ENCODE measurements around the gene RILPL1. TPM values are rescaled to one million over a fixed set of nuclear protein-coding genes. Genes with fewer than 3 reads are reported as not detected.
"Not testable (repeated sequence)": the region's sequence is repeated elsewhere in the genome, so short reads cannot be mapped to it uniquely, and the experiment has no call there.

Gene RILPL1
- 9.7 TPM for polyA plus RNA-seq
- long read RNA-seq, donor 1, partial matches to known transcripts: 0 of 2 reads
- long read RNA-seq, donor 1, other reads (novel, unspliced or antisense): 0 of 2 reads
- long read RNA-seq, donor 2, partial matches to known transcripts: 69 of 75 reads
- long read RNA-seq, donor 2, other reads (novel, unspliced or antisense): 0 of 75 reads
- long read RNA-seq, donor 3: 0 reads
- long read RNA-seq, donor 4, partial matches to known transcripts: 0 of 1 reads
- long read RNA-seq, donor 4, other reads (novel, unspliced or antisense): 0 of 1 reads
- long read RNA-seq, donor 5, partial matches to known transcripts: 0 of 14 reads
- long read RNA-seq, donor 5, other reads (novel, unspliced or antisense): 9 of 14 reads
- long read RNA-seq, donor 6, partial matches to known transcripts: 0 of 4 reads
- long read RNA-seq, donor 6, other reads (novel, unspliced or antisense): 0 of 4 reads
- long read RNA-seq, donor 7, partial matches to known transcripts: 0 of 16 reads
- long read RNA-seq, donor 7, other reads (novel, unspliced or antisense): 11 of 16 reads
- long read RNA-seq, donor 8, partial matches to known transcripts: 0 of 4 reads
- long read RNA-seq, donor 8, other reads (novel, unspliced or antisense): 0 of 4 reads
- long read RNA-seq, donor 9, partial matches to known transcripts: 0 of 5 reads
- long read RNA-seq, donor 9, other reads (novel, unspliced or antisense): 0 of 5 reads
- long read RNA-seq, donor 10, partial matches to known transcripts: 0 of 2 reads
- long read RNA-seq, donor 10, other reads (novel, unspliced or antisense): 0 of 2 reads
- long read RNA-seq, donor 11, partial matches to known transcripts: 0 of 4 reads
- long read RNA-seq, donor 11, other reads (novel, unspliced or antisense): 0 of 4 reads

- peak within 1 kb of the TSS; percentile 49 for H3K27ac ChIP-seq (ENCODE audit: low read length)
- H3K4me3 ChIP-seq (ENCODE audit: low read length): peak within 1 kb of the TSS; percentile 68
- peak; percentile 16 to 63 for DNase-seq
- no peaks in the 10 kb centered on the region for H3K9me3 ChIP-seq (ENCODE audit: control insufficient read depth, low read depth, low read length)
- peaks cover 5% of the 10 kb centered on the region for H3K4me1 ChIP-seq (ENCODE audit: control insufficient read depth, insufficient read depth, low read length)
- no peaks in the 10 kb centered on the region for H3K36me3 ChIP-seq (ENCODE audit: control insufficient read depth, insufficient read depth, low read length)
- no peaks in the 10 kb centered on the region for H3K27me3 ChIP-seq (ENCODE audit: control insufficient read depth, insufficient read depth, low read length)
- no CpG with 5 or more reads among the region's 114 CpGs for WGBS (ENCODE audit: insufficient coverage, low lambda C conversion rate)
Observed at GRCh38 chr12:123533672-123534643, at the start of gene RILPL1. Gene RILPL1 (minus strand): TSS chr12:123533719. CDS start chr12:123533482, 237 bp downstream.

- H3K4me3 ChIP-seq (ENCODE audit: low read length): no peak overlapping the region
- H3K27me3 ChIP-seq (ENCODE audit: control insufficient read depth, insufficient read depth, low read length): no peaks in the 10 kb centered on the region
- no peaks in the 10 kb centered on the region for H3K4me1 ChIP-seq (ENCODE audit: control insufficient read depth, insufficient read depth, low read length)
- WGBS (ENCODE audit: insufficient coverage, low lambda C conversion rate): 94% methylated on average over 3 of the region's 4 CpGs
- no peaks in the 10 kb centered on the region for H3K9me3 ChIP-seq (ENCODE audit: control insufficient read depth, low read depth, low read length)
- H3K36me3 ChIP-seq (ENCODE audit: control insufficient read depth, insufficient read depth, low read length): peaks cover 7% of the 10 kb centered on the region
- no peak overlapping the region for H3K27ac ChIP-seq (ENCODE audit: low read length)
- no peak for DNase-seq
Observed at GRCh38 chr12:123580772-123581171, 47.3 kb upstream of the RILPL1 start.

- WGBS (ENCODE audit: insufficient coverage, low lambda C conversion rate): 100% methylated on average over 1 of the region's 4 CpGs
- DNase-seq; H3K27me3 ChIP-seq (ENCODE audit: control insufficient read depth, insufficient read depth, low read length); H3K4me1 ChIP-seq (ENCODE audit: control insufficient read depth, insufficient read depth, low read length); H3K27ac ChIP-seq (ENCODE audit: low read length); H3K4me3 ChIP-seq (ENCODE audit: low read length); H3K9me3 ChIP-seq (ENCODE audit: control insufficient read depth, low read depth, low read length); H3K36me3 ChIP-seq (ENCODE audit: control insufficient read depth, insufficient read depth, low read length): not testable (repeated sequence)
Observed at GRCh38 chr12:123578829-123579228, 45.3 kb upstream of the RILPL1 start.

- DNase-seq: no peak
- no CpG with 5 or more reads among the region's 3 CpGs for WGBS (ENCODE audit: insufficient coverage, low lambda C conversion rate)
- Histone ChIP-seq H3K36me3 (ENCODE audit: control insufficient read depth, insufficient read depth, low read length) (peaks cover 7% of the 10 kb centered on the region), H3K4me1 (ENCODE audit: control insufficient read depth, insufficient read depth, low read length) (no peaks in the 10 kb centered on the region), H3K27me3 (ENCODE audit: control insufficient read depth, insufficient read depth, low read length) (no peaks in the 10 kb centered on the region), H3K27ac (ENCODE audit: low read length) (no peak overlapping the region), H3K9me3 (ENCODE audit: control insufficient read depth, low read depth, low read length) (no peaks in the 10 kb centered on the region), H3K4me3 (ENCODE audit: low read length) (no peak overlapping the region)
Observed at GRCh38 chr12:123578243-123578642, 44.7 kb upstream of the RILPL1 start.

- H3K4me3 ChIP-seq (ENCODE audit: low read length): no peak overlapping the region
- H3K27me3 ChIP-seq (ENCODE audit: control insufficient read depth, insufficient read depth, low read length): peaks cover 2% of the 10 kb centered on the region
- no peak overlapping the region for H3K27ac ChIP-seq (ENCODE audit: low read length)
- no CpG with 5 or more reads among the region's 1 CpG for WGBS (ENCODE audit: insufficient coverage, low lambda C conversion rate)
- H3K4me1 ChIP-seq (ENCODE audit: control insufficient read depth, insufficient read depth, low read length): no peaks in the 10 kb centered on the region
- DNase-seq: no peak
- H3K36me3 ChIP-seq (ENCODE audit: control insufficient read depth, insufficient read depth, low read length): peaks cover 7% of the 10 kb centered on the region
- no peaks in the 10 kb centered on the region for H3K9me3 ChIP-seq (ENCODE audit: control insufficient read depth, low read depth, low read length)
Observed at GRCh38 chr12:123576611-123577010, 43.1 kb upstream of the RILPL1 start.

GRCh38 chr12:123573870-123574269 lies 40.4 kb upstream of the RILPL1 start:
- no CpG with 5 or more reads among the region's 4 CpGs for WGBS (ENCODE audit: insufficient coverage, low lambda C conversion rate)
- no peak for DNase-seq
- Histone ChIP-seq H3K27me3 (ENCODE audit: control insufficient read depth, insufficient read depth, low read length) (peaks cover 2% of the 10 kb centered on the region), H3K36me3 (ENCODE audit: control insufficient read depth, insufficient read depth, low read length) (peaks cover 7% of the 10 kb centered on the region), H3K9me3 (ENCODE audit: control insufficient read depth, low read depth, low read length) (no peaks in the 10 kb centered on the region), H3K4me1 (ENCODE audit: control insufficient read depth, insufficient read depth, low read length) (no peaks in the 10 kb centered on the region), H3K27ac (ENCODE audit: low read length) (no peak overlapping the region), H3K4me3 (ENCODE audit: low read length) (no peak overlapping the region)

- H3K27ac ChIP-seq (ENCODE audit: low read length): no peak overlapping the region
- peaks cover 2% of the 10 kb centered on the region for H3K27me3 ChIP-seq (ENCODE audit: control insufficient read depth, insufficient read depth, low read length)
- H3K4me1 ChIP-seq (ENCODE audit: control insufficient read depth, insufficient read depth, low read length): no peaks in the 10 kb centered on the region
- peaks cover 7% of the 10 kb centered on the region for H3K36me3 ChIP-seq (ENCODE audit: control insufficient read depth, insufficient read depth, low read length)
- no peak for DNase-seq
- H3K4me3 ChIP-seq (ENCODE audit: low read length): no peak overlapping the region
- WGBS (ENCODE audit: insufficient coverage, low lambda C conversion rate): no CpG with 5 or more reads among the region's 2 CpGs
- no peaks in the 10 kb centered on the region for H3K9me3 ChIP-seq (ENCODE audit: control insufficient read depth, low read depth, low read length)
Observed at GRCh38 chr12:123572391-123572790, 38.9 kb upstream of the RILPL1 start.

- no peaks in the 10 kb centered on the region for H3K4me1 ChIP-seq (ENCODE audit: control insufficient read depth, insufficient read depth, low read length)
- H3K27ac ChIP-seq (ENCODE audit: low read length): no peak overlapping the region
- H3K9me3 ChIP-seq (ENCODE audit: control insufficient read depth, low read depth, low read length): no peaks in the 10 kb centered on the region
- H3K36me3 ChIP-seq (ENCODE audit: control insufficient read depth, insufficient read depth, low read length): peaks cover 3% of the 10 kb centered on the region
- no CpG with 5 or more reads among the region's 4 CpGs for WGBS (ENCODE audit: insufficient coverage, low lambda C conversion rate)
- DNase-seq: peak; percentile 12 to 59
- H3K27me3 ChIP-seq (ENCODE audit: control insufficient read depth, insufficient read depth, low read length): peaks cover 2% of the 10 kb centered on the region
- H3K4me3 ChIP-seq (ENCODE audit: low read length): no peak overlapping the region
Observed at GRCh38 chr12:123571343-123571813, 37.9 kb upstream of the RILPL1 start.

- Histone ChIP-seq H3K36me3 (ENCODE audit: control insufficient read depth, insufficient read depth, low read length) (no peaks in the 10 kb centered on the region), H3K27me3 (ENCODE audit: control insufficient read depth, insufficient read depth, low read length) (no peaks in the 10 kb centered on the region), H3K9me3 (ENCODE audit: control insufficient read depth, low read depth, low read length) (no peaks in the 10 kb centered on the region), H3K4me1 (ENCODE audit: control insufficient read depth, insufficient read depth, low read length) (no peaks in the 10 kb centered on the region), H3K27ac (ENCODE audit: low read length) (no peak overlapping the region), H3K4me3 (ENCODE audit: low read length) (no peak overlapping the region)
- DNase-seq: no peak
- no CpG with 5 or more reads among the region's 3 CpGs for WGBS (ENCODE audit: insufficient coverage, low lambda C conversion rate)
Observed at GRCh38 chr12:123559468-123559867, 25.9 kb upstream of the RILPL1 start.
